Measurements from ENCODE around the gene FAM13A.

FAM13A gene

DNA sequence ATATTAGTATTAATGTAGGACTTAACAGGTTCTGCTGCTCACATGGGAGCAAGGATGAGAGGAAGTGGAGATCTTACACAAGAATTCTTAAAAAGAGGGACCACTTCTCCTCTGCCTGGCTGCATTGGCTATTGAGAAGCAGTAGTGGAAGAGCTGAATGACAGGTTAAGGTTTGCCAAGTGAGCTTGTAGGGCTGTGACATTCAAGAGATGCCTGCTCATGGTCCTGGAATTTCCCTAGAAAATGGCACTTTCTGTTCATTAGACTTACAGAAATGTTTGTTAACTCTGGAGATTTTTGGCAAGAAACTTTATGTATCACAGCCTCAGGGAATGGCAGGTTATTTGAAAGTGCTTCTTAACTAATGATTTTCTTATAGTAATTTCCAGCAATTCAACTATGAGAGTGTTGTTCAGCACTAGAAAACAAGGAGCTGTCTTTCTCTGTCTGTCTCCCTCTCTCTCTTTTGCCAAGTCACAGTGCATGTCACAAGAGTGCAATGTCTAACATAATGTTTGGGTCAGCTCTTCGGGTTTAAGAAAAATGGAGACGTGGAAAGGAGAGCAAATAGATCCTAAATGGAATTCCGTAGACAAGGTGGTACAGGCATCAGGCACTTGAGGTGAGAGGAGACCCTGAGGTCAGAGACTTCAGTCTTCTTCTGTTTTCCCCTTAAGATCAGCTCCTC, 351.0 kb downstream of the FAM13A start:
- no peak overlapping the region for H3K4me3 ChIP-seq (ENCODE audit: insufficient read depth, low read length, poor library complexity, severe bottlenecking)
- no peaks in the 10 kb centered on the region for H3K27me3 ChIP-seq (ENCODE audit: low read length)
- no peaks in the 10 kb centered on the region for H3F3A ChIP-seq (ENCODE audit: insufficient read depth)
- H3K27ac ChIP-seq (ENCODE audit: low read depth, low read length) = no peak overlapping the region
- no peak overlapping the region for H3K9ac ChIP-seq (ENCODE audit: low read length)
- no peaks in the 10 kb centered on the region for H4K20me1 ChIP-seq (ENCODE audit: low read depth, low read length)
- no peak overlapping the region for H2AFZ ChIP-seq (ENCODE audit: low read depth, low read length, severe bottlenecking)
- no peaks in the 10 kb centered on the region for H3K9me3 ChIP-seq (ENCODE audit: insufficient read depth, low read length)
- no peaks in the 10 kb centered on the region for H3K9me2 ChIP-seq (replicated peaks; ENCODE audit: insufficient read depth, low read length)
- H3K79me2 ChIP-seq (ENCODE audit: insufficient read depth, low read length) = no peaks in the 10 kb centered on the region
- H3K4me2 ChIP-seq (ENCODE audit: low read depth, low read length, poor library complexity, severe bottlenecking) = no peak overlapping the region
- TF ChIP-seq EZH2phosphoT487 (conservative IDR thresholded peaks at IDR 0.05; ENCODE audit: low read length) = no peak
- TF ChIP-seq, protein P1, sequence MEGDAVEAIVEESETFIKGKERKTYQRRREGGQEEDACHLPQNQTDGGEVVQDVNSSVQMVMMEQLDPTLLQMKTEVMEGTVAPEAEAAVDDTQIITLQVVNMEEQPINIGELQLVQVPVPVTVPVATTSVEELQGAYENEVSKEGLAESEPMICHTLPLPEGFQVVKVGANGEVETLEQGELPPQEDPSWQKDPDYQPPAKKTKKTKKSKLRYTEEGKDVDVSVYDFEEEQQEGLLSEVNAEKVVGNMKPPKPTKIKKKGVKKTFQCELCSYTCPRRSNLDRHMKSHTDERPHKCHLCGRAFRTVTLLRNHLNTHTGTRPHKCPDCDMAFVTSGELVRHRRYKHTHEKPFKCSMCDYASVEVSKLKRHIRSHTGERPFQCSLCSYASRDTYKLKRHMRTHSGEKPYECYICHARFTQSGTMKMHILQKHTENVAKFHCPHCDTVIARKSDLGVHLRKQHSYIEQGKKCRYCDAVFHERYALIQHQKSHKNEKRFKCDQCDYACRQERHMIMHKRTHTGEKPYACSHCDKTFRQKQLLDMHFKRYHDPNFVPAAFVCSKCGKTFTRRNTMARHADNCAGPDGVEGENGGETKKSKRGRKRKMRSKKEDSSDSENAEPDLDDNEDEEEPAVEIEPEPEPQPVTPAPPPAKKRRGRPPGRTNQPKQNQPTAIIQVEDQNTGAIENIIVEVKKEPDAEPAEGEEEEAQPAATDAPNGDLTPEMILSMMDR (IDR thresholded peaks at IDR 0.05; ENCODE audit: insufficient read depth, low read length, poor library complexity, severe bottlenecking) = no peak
- H3K36me3 ChIP-seq (ENCODE audit: low read length) = no peaks in the 10 kb centered on the region

DNA sequence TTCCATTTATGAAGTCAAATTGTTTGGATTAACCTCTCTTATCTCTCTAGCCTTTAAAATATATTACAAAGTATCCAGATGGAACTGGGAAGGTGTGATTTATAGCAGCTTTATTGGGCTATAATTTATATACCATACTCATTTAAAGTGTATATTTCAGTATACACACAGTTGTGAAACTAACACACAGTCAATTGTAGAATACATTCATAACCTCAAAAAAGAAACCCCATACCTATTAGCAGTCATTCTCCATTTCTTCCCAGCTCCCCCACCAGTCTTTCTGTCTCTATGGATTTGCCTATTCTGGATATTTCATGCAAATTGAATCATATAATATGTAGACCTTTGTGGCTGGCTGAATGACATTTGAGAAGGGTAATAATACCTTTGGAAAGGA, 351.8 kb downstream of the FAM13A start:
- no peaks in the 10 kb centered on the region for H4K20me1 ChIP-seq (ENCODE audit: low read depth, low read length)
- H3K9me3 ChIP-seq (ENCODE audit: insufficient read depth, low read length) = no peaks in the 10 kb centered on the region
- no peak overlapping the region for H3K27ac ChIP-seq (ENCODE audit: low read depth, low read length)
- no peaks in the 10 kb centered on the region for H3K27me3 ChIP-seq (ENCODE audit: low read length)
- no peak overlapping the region for H2AFZ ChIP-seq (ENCODE audit: low read depth, low read length, severe bottlenecking)
- H3K4me3 ChIP-seq (ENCODE audit: insufficient read depth, low read length, poor library complexity, severe bottlenecking) = no peak overlapping the region
- no peak overlapping the region for H3K4me2 ChIP-seq (ENCODE audit: low read depth, low read length, poor library complexity, severe bottlenecking)
- H3K79me2 ChIP-seq (ENCODE audit: insufficient read depth, low read length) = no peaks in the 10 kb centered on the region
- no peaks in the 10 kb centered on the region for H3K36me3 ChIP-seq (ENCODE audit: low read length)
- no peaks in the 10 kb centered on the region for H3K9me2 ChIP-seq (replicated peaks; ENCODE audit: insufficient read depth, low read length)
- TF ChIP-seq, protein P1 (IDR thresholded peaks at IDR 0.05; ENCODE audit: insufficient read depth, low read length, poor library complexity, severe bottlenecking) = no peak
- TF ChIP-seq EZH2phosphoT487 (conservative IDR thresholded peaks at IDR 0.05; ENCODE audit: low read length) = no peak
- H3K9ac ChIP-seq (ENCODE audit: low read length) = no peak overlapping the region
- H3F3A ChIP-seq (ENCODE audit: insufficient read depth) = no peaks in the 10 kb centered on the region

DNA sequence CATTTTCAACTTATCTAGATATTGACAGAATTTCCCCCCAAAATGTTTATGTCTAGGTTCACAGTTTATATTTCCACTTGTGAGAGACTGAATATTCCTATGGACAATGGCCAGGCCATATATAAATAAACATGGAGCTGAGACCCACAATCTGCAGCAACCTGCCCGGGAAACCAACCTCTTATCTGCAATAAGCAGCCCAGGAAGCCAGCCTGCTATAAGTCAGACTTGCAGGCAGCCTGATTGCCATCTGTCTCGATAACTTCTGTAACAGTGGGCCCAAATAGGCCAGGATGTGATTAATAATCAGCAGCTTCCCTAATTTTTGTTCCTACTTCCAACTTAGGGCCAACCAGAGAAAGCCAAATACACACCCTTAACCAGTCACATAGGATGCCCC, 354.2 kb downstream of the FAM13A start:
- Histone ChIP-seq H3K36me3 (ENCODE audit: low read length) (no peaks in the 10 kb centered on the region), H3F3A (ENCODE audit: insufficient read depth) (no peaks in the 10 kb centered on the region)

More for the DNA sequence above, 354.2 kb downstream of the FAM13A start:
- Histone ChIP-seq H3K79me2 (ENCODE audit: insufficient read depth, low read length) (no peaks in the 10 kb centered on the region), H3K27ac (ENCODE audit: low read depth, low read length) (no peak overlapping the region), H3K4me3 (ENCODE audit: insufficient read depth, low read length, poor library complexity, severe bottlenecking) (no peak overlapping the region), H3K9ac (ENCODE audit: low read length) (no peak overlapping the region), H3K9me2 (replicated peaks; ENCODE audit: insufficient read depth, low read length) (no peaks in the 10 kb centered on the region), H3K9me3 (ENCODE audit: insufficient read depth, low read length) (no peaks in the 10 kb centered on the region), H2AFZ (ENCODE audit: low read depth, low read length, severe bottlenecking) (no peak overlapping the region), H3K27me3 (ENCODE audit: low read length) (no peaks in the 10 kb centered on the region), H4K20me1 (ENCODE audit: low read depth, low read length) (no peaks in the 10 kb centered on the region), H3K4me2 (ENCODE audit: low read depth, low read length, poor library complexity, severe bottlenecking) (no peak overlapping the region)
- TF ChIP-seq, protein P1 (IDR thresholded peaks at IDR 0.05; ENCODE audit: insufficient read depth, low read length, poor library complexity, severe bottlenecking) = no peak
- no peak for TF ChIP-seq EZH2phosphoT487 (conservative IDR thresholded peaks at IDR 0.05; ENCODE audit: low read length)
